Measurements from ENCODE around the gene ATP1B3.

Gene ATP1B3

DNA sequence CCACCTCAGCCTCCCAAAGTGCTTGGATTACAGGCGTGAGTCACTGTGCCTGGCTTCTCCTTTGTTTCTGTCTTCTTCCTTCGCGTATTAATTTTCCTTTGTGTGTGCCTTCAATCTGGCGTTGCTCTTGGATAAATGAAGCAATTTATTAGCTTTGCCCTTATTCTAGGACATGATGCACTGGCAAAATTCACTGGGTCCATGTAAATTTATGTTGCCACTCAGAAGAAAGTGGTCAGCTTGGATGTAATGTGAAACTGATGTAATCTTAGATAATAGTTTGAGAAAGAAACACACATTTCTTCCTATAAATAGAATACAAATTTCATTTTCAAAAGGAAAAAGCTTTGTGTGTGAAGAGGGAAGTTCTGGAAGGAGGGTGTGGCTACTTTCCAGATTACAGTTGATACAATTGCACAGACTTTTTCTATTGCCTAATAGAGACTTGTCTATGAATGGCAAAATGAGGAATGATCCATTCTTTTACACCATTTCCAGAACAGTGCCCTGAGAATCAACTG lies 23.3 kb upstream of the ATP1B3 start:
- no peaks in the 10 kb centered on the region for H4K20me1 ChIP-seq (ENCODE audit: control insufficient read depth, insufficient read depth, low read depth, low read length)
- H3K36me3 ChIP-seq (ENCODE audit: control insufficient read depth, low read length): no peaks in the 10 kb centered on the region
- no peaks in the 10 kb centered on the region for H3F3A ChIP-seq (ENCODE audit: control insufficient read depth, insufficient read depth)
- no peaks in the 10 kb centered on the region for H3K4me1 ChIP-seq (ENCODE audit: control insufficient read depth, low read length)
- no peaks in the 10 kb centered on the region for H3K79me2 ChIP-seq (ENCODE audit: control insufficient read depth, low read length)
- H3K9me2 ChIP-seq (replicated peaks; ENCODE audit: control insufficient read depth, low read length): no peaks in the 10 kb centered on the region
- no peak overlapping the region for H3K4me3 ChIP-seq (ENCODE audit: low read length)
- H3K27me3 ChIP-seq (ENCODE audit: control insufficient read depth, low read length): no peaks in the 10 kb centered on the region
- H3K9me3 ChIP-seq (ENCODE audit: control insufficient read depth, insufficient read depth, low read length): no peaks in the 10 kb centered on the region
- H3K4me2 ChIP-seq (ENCODE audit: low read length): no peak overlapping the region
- TF ChIP-seq, protein P1, sequence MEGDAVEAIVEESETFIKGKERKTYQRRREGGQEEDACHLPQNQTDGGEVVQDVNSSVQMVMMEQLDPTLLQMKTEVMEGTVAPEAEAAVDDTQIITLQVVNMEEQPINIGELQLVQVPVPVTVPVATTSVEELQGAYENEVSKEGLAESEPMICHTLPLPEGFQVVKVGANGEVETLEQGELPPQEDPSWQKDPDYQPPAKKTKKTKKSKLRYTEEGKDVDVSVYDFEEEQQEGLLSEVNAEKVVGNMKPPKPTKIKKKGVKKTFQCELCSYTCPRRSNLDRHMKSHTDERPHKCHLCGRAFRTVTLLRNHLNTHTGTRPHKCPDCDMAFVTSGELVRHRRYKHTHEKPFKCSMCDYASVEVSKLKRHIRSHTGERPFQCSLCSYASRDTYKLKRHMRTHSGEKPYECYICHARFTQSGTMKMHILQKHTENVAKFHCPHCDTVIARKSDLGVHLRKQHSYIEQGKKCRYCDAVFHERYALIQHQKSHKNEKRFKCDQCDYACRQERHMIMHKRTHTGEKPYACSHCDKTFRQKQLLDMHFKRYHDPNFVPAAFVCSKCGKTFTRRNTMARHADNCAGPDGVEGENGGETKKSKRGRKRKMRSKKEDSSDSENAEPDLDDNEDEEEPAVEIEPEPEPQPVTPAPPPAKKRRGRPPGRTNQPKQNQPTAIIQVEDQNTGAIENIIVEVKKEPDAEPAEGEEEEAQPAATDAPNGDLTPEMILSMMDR (IDR thresholded peaks at IDR 0.05; ENCODE audit: low read depth, low read length, poor library complexity, severe bottlenecking): no peak
- no peak for TF ChIP-seq EZH2phosphoT487 (IDR thresholded peaks at IDR 0.05; ENCODE audit: borderline replicate concordance, low read length)
- H3K27ac ChIP-seq (ENCODE audit: low read depth, low read length): no peak overlapping the region

- TF ChIP-seq, protein P1 (IDR thresholded peaks at IDR 0.05; ENCODE audit: low read depth, low read length, poor library complexity, severe bottlenecking): no peak
- no peak for TF ChIP-seq EZH2phosphoT487 (IDR thresholded peaks at IDR 0.05; ENCODE audit: borderline replicate concordance, low read length)
- H3K27ac ChIP-seq (ENCODE audit: low read depth, low read length): no peak overlapping the region
These were observed 22.7 kb upstream of the ATP1B3 start for GRCh38 chr3:141853629-141854168.

GRCh38 chr3:141854599-141854998 lies 21.8 kb upstream of the ATP1B3 start:
- Histone ChIP-seq H3K9me3 (ENCODE audit: control insufficient read depth, insufficient read depth, low read length) (no peaks in the 10 kb centered on the region), H3K4me3 (ENCODE audit: low read length) (no peak overlapping the region), H3K4me2 (ENCODE audit: low read length) (no peak overlapping the region), H3K27me3 (ENCODE audit: control insufficient read depth, low read length) (no peaks in the 10 kb centered on the region), H3F3A (ENCODE audit: control insufficient read depth, insufficient read depth) (no peaks in the 10 kb centered on the region), H3K9me2 (replicated peaks; ENCODE audit: control insufficient read depth, low read length) (no peaks in the 10 kb centered on the region), H3K4me1 (ENCODE audit: control insufficient read depth, low read length) (no peaks in the 10 kb centered on the region), H3K79me2 (ENCODE audit: control insufficient read depth, low read length) (no peaks in the 10 kb centered on the region), H4K20me1 (ENCODE audit: control insufficient read depth, insufficient read depth, low read depth, low read length) (no peaks in the 10 kb centered on the region), H3K36me3 (ENCODE audit: control insufficient read depth, low read length) (no peaks in the 10 kb centered on the region), H3K27ac (ENCODE audit: low read depth, low read length) (no peak overlapping the region)
- TF ChIP-seq, protein P1 (IDR thresholded peaks at IDR 0.05; ENCODE audit: low read depth, low read length, poor library complexity, severe bottlenecking): no peak
- no peak for TF ChIP-seq EZH2phosphoT487 (IDR thresholded peaks at IDR 0.05; ENCODE audit: borderline replicate concordance, low read length)

More at GRCh38 chr3:141853629-141854168, 22.7 kb upstream of the ATP1B3 start:
- H3K36me3 ChIP-seq (ENCODE audit: control insufficient read depth, low read length): no peaks in the 10 kb centered on the region
- no peaks in the 10 kb centered on the region for H3K27me3 ChIP-seq (ENCODE audit: control insufficient read depth, low read length)
- H4K20me1 ChIP-seq (ENCODE audit: control insufficient read depth, insufficient read depth, low read depth, low read length): no peaks in the 10 kb centered on the region
- no peaks in the 10 kb centered on the region for H3F3A ChIP-seq (ENCODE audit: control insufficient read depth, insufficient read depth)
- H3K4me2 ChIP-seq (ENCODE audit: low read length): no peak overlapping the region
- H3K4me1 ChIP-seq (ENCODE audit: control insufficient read depth, low read length): no peaks in the 10 kb centered on the region
- no peaks in the 10 kb centered on the region for H3K9me2 ChIP-seq (replicated peaks; ENCODE audit: control insufficient read depth, low read length)
- H3K79me2 ChIP-seq (ENCODE audit: control insufficient read depth, low read length): no peaks in the 10 kb centered on the region
- no peaks in the 10 kb centered on the region for H3K9me3 ChIP-seq (ENCODE audit: control insufficient read depth, insufficient read depth, low read length)
- H3K4me3 ChIP-seq (ENCODE audit: low read length): no peak overlapping the region
